ENCODE data around the gene FER1L5. TPM values are rescaled to one million over a fixed set of nuclear protein-coding genes. Genes with fewer than 3 reads are reported as not detected.
A peak's percentile ranks its signal among the peaks of the same experiment; 100 is the strongest.
"Not testable (repeated sequence)": the region's sequence is repeated elsewhere in the genome, so short reads cannot be mapped to it uniquely, and the experiment has no call there.

The FER1L5 gene
- total RNA-seq, 1 experiment from 2014 or later = not detected

GRCh38 chr2:96633641-96634040, 8.9 kb upstream of the FER1L5 start:
- DNase-seq (ENCODE audit: extremely low read depth, low read depth) = no peak

DNA sequence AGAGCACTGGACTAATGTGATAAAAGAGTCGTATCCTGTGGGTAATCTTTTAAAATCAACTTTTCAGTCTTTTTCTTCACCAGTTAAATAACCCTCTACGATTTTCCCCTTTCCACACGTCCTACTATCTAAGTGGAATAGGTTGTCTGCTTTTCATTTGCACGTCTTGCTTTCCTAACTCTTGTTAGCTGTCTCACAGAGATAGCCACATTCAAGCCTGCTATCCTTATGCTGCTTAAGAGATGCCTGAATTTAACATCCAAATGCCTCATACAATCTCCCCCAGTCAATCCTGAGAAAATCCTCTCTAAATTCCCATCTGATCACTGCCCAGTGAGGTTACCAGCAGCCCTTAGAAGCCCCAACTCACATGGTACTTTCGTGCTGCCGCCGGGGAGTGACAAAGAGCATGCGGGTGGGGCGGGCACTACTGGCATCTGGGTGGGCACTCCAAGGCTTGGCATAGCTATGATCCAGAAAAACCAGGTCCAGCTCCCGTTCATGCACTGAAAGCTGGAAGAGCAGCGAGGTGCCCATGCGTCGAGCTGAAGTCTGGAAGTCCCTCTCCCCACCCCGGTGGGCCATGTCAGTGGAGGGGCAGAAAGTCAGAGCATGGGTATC, 5.9 kb upstream of the FER1L5 start:
- no peak for DNase-seq (ENCODE audit: extremely low read depth, low read depth)

DNA sequence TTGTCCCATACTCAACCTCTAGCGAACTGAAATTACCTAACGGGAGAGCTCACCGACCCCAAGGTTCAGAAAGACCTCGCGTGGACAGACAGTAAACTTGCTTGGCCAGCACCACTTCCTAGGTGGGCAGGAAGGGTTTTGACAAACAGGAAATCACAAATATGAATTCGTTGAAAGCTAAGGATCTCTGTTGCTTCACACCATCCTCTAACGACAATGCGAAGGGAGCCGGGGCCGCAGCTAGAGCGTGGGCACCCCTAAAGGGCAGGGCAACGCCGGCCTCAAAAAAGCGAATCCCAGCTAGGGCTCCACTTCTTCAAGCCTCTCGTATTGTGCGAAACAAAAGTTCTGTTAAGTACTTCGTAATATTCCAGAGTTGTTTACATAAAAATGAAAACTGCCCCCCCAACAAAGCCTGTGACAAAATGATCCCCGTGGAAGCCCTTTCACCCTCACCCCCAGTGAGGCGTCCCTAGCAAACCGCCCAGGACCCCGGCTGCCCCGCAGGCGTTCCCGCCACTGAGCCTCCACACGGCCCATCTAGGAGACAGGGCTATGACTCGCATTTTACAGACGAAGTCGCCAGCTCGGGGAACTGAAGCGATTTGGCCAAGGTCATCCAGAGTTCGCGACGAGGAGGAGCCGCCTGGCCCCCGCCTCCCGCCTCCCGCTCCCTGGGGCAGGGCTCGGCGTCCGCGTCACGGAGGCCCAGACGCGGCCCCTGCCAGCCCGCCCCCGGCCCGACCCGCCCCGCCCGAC, 5.0 kb upstream of the FER1L5 start:
- peak; percentile 71 for DNase-seq (ENCODE audit: extremely low read depth, low read depth)

DNA sequence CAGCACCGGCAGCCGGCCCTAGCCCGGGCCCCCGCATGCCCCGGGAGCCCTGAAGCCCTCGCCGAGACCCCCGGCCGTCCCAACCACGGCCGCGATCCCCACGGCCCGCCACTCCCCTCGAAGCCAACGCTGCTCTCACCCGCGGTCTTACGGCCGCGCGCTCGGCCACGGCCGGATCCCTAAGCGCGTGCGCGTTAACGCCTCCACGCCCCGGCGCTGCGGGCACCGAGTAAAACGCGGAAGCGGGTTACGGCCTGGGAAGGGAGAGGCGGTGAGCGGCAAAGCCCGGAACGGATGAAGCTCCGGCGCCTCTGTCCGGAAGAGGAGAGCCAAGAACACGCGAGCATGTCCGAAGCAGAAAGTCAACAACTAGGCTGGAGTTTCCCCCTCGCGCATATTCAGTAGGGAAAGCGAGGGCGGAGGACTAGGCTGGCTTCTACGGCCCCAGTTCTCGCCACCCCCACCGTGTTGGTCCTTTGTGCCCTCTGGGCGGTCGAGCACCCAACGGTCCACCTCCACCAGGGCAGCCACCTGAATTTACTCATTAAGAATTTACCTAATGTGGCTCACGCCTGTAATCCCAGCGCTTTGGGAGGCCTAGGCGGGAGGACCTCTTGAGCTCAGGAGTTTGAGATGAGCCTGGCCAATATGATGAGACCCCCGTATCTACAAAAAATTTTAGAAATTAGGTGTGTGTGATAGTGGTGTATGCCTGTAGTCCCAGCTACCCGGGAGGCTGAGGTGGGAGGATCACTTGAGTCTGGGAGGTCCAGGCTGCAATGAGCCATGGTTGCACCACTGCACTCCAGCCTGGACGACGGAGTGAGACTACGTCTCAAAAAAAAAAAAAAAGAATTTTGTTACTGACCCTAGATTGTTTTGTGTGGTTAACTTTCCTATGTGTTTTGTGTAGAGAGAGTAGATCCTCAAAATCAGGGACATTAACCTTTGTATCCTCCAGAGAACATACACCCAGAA, 4.1 kb upstream of the FER1L5 start, which contains the start of gene KANSL3:
Gene KANSL3, minus strand, starts transcription at position 169 of the 978 bp plus-strand sequence. CDS start 1,177 bp downstream, outside the sequence.
- DNase-seq (ENCODE audit: extremely low read depth, low read depth) = peak; percentile 88

- DNase-seq (ENCODE audit: extremely low read depth, low read depth) = no peak
These were observed 5.1 kb downstream of the FER1L5 start for GRCh38 chr2:96647681-96648080.

GRCh38 chr2:96648306-96648930, 5.9 kb downstream of the FER1L5 start:
- DNase-seq (ENCODE audit: extremely low read depth, low read depth) = no peak

DNA sequence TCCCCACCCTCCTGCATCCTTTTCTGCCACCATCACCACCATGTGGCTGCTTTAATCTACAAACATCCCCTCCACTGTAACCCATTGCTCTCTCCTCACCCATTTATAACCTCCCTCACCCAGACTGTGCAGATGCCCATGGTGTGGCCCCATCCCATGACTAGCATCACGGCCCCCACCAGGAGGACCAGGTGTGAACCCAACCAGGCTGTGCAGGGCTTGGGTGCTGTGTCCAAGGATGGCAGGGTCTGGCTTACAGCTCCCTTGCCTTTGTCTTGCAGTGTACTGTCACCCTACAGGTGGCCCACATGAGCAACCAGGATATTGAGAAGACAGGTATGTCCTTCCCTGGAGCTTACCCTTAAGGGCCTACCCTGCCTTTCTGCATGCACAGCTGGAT, 6.8 kb downstream of the FER1L5 start:
- no peak for DNase-seq (ENCODE audit: extremely low read depth, low read depth)

DNA sequence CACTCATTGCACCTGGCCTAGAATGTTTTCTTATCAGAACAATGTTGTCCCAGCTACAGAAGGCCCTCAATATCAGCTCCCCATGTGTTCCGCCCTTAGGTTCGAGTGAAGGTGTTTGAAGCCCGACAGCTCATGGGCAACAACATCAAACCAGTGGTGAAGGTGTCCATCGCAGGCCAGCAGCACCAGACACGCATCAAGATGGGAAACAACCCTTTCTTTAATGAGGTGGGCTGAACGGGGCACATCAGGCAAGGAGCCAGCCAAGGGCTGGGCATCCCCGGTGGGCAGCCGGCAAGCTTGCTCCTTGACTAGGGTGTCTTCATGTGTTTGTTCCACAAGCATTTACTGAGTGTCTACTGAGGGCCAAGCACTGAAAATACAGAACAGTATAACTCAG, 9.2 kb downstream of the FER1L5 start:
- DNase-seq (ENCODE audit: extremely low read depth, low read depth) = no peak

- peak; percentile 30 for DNase-seq (ENCODE audit: extremely low read depth, low read depth)
These were observed 12.2 kb downstream of the FER1L5 start for GRCh38 chr2:96654791-96655190.

DNA sequence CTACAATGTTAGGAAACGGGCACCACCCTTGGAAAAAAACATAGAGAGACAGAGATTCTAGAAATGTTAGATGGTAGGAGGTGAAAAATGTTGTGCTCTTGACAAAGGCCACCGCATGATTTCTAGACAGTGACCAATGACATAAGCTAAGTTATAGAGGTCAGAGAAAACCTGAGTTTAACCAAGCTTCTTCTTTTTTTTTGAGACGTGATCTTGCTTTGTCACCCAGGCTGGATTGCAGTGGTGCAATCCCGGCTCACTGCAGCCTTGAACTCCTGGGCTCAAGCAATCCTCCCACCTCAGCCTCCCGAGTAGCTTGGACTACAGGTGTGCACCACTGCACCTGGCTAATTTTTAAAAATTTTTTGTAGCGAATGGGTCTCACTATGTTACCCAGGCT, 13.0 kb downstream of the FER1L5 start:
- no peak for DNase-seq (ENCODE audit: extremely low read depth, low read depth)

- DNase-seq (ENCODE audit: extremely low read depth, low read depth) = no peak
These were observed 14.0 kb downstream of the FER1L5 start for GRCh38 chr2:96656540-96656939.

GRCh38 chr2:96661324-96661723, 18.8 kb downstream of the FER1L5 start:
- DNase-seq (ENCODE audit: extremely low read depth, low read depth) = no peak

GRCh38 chr2:96662360-96662759, 19.8 kb downstream of the FER1L5 start:
- no peak for DNase-seq (ENCODE audit: extremely low read depth, low read depth)

DNA sequence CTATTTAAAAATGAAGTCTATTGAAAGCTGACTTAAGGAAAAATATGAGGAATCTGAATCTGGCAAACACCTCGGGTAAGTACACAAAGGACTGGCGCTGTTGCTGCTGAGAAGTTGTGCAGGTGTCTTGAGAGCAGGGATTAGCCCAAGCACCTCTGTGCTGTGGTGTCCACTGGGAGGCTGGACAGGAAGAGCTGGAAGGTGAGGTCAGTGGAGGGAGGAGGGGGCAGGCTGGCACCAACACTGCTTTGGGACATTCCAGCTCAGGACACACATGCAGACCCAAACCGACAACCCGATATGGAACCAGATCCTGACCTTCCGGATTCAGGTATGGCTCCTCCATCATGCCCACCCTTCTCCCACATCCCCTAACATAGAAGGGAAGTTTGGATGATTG, 20.6 kb downstream of the FER1L5 start:
- no peak for DNase-seq (ENCODE audit: extremely low read depth, low read depth)

GRCh38 chr2:96663829-96664228, 21.3 kb downstream of the FER1L5 start:
- DNase-seq (ENCODE audit: extremely low read depth, low read depth) = no peak

DNA sequence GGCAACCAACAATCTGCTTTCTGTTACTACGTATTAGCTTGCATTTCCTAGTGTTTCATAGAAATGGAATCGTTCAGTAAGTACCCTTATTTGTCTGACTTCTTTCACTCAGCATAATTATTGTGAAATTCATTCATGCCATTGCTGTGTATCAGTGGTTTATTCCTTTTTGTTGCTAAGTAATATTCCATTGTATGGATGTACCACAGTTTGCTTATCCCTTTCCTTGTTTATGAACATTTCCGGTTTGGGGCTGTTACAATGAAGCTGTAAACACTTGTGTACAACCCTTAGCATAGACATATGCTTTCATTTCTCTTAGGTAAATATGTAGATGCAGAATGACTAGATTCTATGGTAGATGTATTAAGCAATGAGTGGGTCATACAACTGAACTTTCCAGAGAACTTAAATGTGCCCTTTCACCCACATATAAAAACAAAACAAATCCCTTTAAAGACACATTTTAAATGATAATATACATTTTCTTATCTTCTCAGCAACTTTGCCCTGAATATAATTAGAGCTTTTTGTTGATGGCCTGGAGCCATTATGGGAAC, 21.9 kb downstream of the FER1L5 start:
- no peak for DNase-seq (ENCODE audit: extremely low read depth, low read depth)

GRCh38 chr2:96665083-96665569, 22.6 kb downstream of the FER1L5 start:
- DNase-seq (ENCODE audit: extremely low read depth, low read depth) = peak; percentile 83

GRCh38 chr2:96665717-96666116, 23.2 kb downstream of the FER1L5 start:
- DNase-seq (ENCODE audit: extremely low read depth, low read depth) = not testable (repeated sequence)

GRCh38 chr2:96668771-96669170, 26.2 kb downstream of the FER1L5 start:
- no peak for DNase-seq (ENCODE audit: extremely low read depth, low read depth)

All from NCI-H460 (cell line).